Panc1 (cell line): ENCODE data around the gene COMMD1. TPM values are rescaled to one million over a fixed set of nuclear protein-coding genes. Genes with fewer than 3 reads are reported as not detected.

ENCODE experiments used
- ATAC-seq: fragments of 200-7000 bp; cut with Tn5 transposase; 2 replicates; pipeline ENCODE4 v1.9.1; 2020; ENCODE audit warnings: mild to moderate bottlenecking, moderate library complexity
- BruUV-seq: library from RNA; stranded (reverse); fragments of 400-500 nt; replicated peaks from 2 replicates; lab custom pipeline; 2021; lab: Mats Ljungman, UMichigan
- CTCF ChIA-PET: fragments of 300-600 bp; sonication (Branson Sonifier 250); formaldehyde crosslinking; loops from one replicate; lab custom pipeline; 2022; ENCODE audit warnings: antibody characterized with exemption; lab: Charles Lee
- POLR2A ChIA-PET: fragments of 300-600 bp; sonication (Branson Sonifier 250); formaldehyde crosslinking; loops from one replicate; lab custom pipeline; 2022; ENCODE audit warnings: antibody characterized with exemption; lab: Charles Lee
- DNase-seq: peaks from one replicate; pipeline ENCODE4 v3.0.0-alpha.2; 2010; ENCODE audit warnings: low read depth, low spot score
- H3K27ac ChIP-seq: 2 replicates; pipeline ENCODE4 v1.5.1; 2011; ENCODE audit warnings: mild to moderate bottlenecking, low read length, inconsistent platforms
- H3K27me3 ChIP-seq: fragments of 200-500 bp; sonication (Bioruptor generic); 2 replicates; pipeline ENCODE4 v1.6.0; 2014; ENCODE audit warnings: low read length, inconsistent platforms; ENCODE audit not compliant: control insufficient read depth, insufficient read depth
- H3K36me3 ChIP-seq: fragments of 200-500 bp; sonication (Bioruptor generic); 2 replicates; pipeline ENCODE4 v1.5.1; 2014; ENCODE audit warnings: inconsistent platforms, mild to moderate bottlenecking, low read length, moderate library complexity; ENCODE audit not compliant: control insufficient read depth, insufficient read depth
- H3K4me1 ChIP-seq: 2 replicates; pipeline ENCODE4 v1.5.1; 2011; ENCODE audit warnings: inconsistent platforms, mild to moderate bottlenecking, low read length, moderate library complexity; ENCODE audit not compliant: control insufficient read depth, insufficient read depth
- H3K4me3 ChIP-seq, 2 experiments: 2 replicates each; pipeline ENCODE4 v1.5.1; 2011 to 2012; ENCODE audit warnings: low read depth in 2 of 2, low read length in 2 of 2, mild to moderate bottlenecking in 2 of 2, inconsistent platforms in 1 of 2, moderate library complexity in 1 of 2
- H3K9me3 ChIP-seq: fragments of 200-500 bp; sonication (Bioruptor generic); 2 replicates; pipeline ENCODE4 v1.5.1; 2014; ENCODE audit warnings: low read depth, mild to moderate bottlenecking, inconsistent platforms, low read length, moderate library complexity; ENCODE audit not compliant: control insufficient read depth, insufficient read depth
- POLR2AphosphoS5 ChIP-seq: IDR thresholded peaks from 2 replicates; pipeline ENCODE4 v1.6.1; 2012; ENCODE audit warnings: mild to moderate bottlenecking, low read depth, low read length, moderate library complexity
- REST ChIP-seq, 2 experiments: IDR thresholded peaks; 2 replicates each; pipeline ENCODE4 v1.6.1; 2011 to 2012; ENCODE audit warnings: low read depth in 2 of 2, control low read depth in 1 of 2, low read length in 1 of 2, mild to moderate bottlenecking in 1 of 2, moderate library complexity in 1 of 2; ENCODE audit not compliant: insufficient read depth in 1 of 2
- SIN3A ChIP-seq: IDR thresholded peaks from 2 replicates; pipeline ENCODE4 v1.6.1; 2012; ENCODE audit warnings: low read depth, mild to moderate bottlenecking, low read length, moderate library complexity, borderline replicate concordance; ENCODE audit not compliant: insufficient read depth
- TCF7L2 ChIP-seq: IDR thresholded peaks from 2 replicates; pipeline ENCODE4 v1.6.1; 2011; ENCODE audit warnings: mild to moderate bottlenecking, low read depth, low read length, inconsistent platforms
- in situ Hi-C: cut with HindIII; loops from 2 replicates; pipeline ENCODE4 v1.10.0; 2016; ENCODE audit warnings: low sequenced_read_pairs, low pct_unique_long_range_greater_than_20kb
- intact Hi-C: fragments of 100-400 bp; cut with micrococcal nuclease; formaldehyde crosslinking; loops from one replicate; pipeline ENCODE4 v1.10.0; 2022; ENCODE audit not compliant: unreplicated experiment
- total RNA-seq: library from RNA; stranded (reverse); gene quantifications from one replicate; pipeline ENCODE4 v1.2.1, GENCODE V29; 2021; ENCODE audit not compliant: unreplicated experiment
- TF ChIP-seq, protein P1 (sequence below): fragments of 450-650 bp; IDR thresholded peaks from 2 replicates; pipeline ENCODE4 v1.5.1; 2017; ENCODE audit warnings: mild to moderate bottlenecking

COMMD1 gene
- total RNA-seq, 1 experiment from 2014 or later, result 40.3 TPM

GRCh38 chr2:62032096-62032495, 126.6 kb downstream of the COMMD1 start:
- POLR2A ChIA-PET, result no interaction called here
- no peak for DNase-seq
- TF ChIP-seq REST (IDR thresholded peaks at IDR 0.05; ENCODE audit: insufficient read depth in 1 of 2, low read depth in 2 of 2, low read length in 1 of 2) (no peak), TCF7L2 (no peak), POLR2AphosphoS5 (no peak), SIN3A (no peak)
- TF ChIP-seq, protein P1, sequence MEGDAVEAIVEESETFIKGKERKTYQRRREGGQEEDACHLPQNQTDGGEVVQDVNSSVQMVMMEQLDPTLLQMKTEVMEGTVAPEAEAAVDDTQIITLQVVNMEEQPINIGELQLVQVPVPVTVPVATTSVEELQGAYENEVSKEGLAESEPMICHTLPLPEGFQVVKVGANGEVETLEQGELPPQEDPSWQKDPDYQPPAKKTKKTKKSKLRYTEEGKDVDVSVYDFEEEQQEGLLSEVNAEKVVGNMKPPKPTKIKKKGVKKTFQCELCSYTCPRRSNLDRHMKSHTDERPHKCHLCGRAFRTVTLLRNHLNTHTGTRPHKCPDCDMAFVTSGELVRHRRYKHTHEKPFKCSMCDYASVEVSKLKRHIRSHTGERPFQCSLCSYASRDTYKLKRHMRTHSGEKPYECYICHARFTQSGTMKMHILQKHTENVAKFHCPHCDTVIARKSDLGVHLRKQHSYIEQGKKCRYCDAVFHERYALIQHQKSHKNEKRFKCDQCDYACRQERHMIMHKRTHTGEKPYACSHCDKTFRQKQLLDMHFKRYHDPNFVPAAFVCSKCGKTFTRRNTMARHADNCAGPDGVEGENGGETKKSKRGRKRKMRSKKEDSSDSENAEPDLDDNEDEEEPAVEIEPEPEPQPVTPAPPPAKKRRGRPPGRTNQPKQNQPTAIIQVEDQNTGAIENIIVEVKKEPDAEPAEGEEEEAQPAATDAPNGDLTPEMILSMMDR, result no peak
- no peak overlapping the region for H3K27ac ChIP-seq
- H3K36me3 ChIP-seq, result no peaks in the 10 kb centered on the region
- H3K4me3 ChIP-seq, result no peak overlapping the region
- no TSS peak for BruUV-seq
- in situ Hi-C loops, result no loop called here
- H3K27me3 ChIP-seq, result no peaks in the 10 kb centered on the region
- CTCF ChIA-PET, result no interaction called here
- ATAC-seq, result no peak
- H3K9me3 ChIP-seq, result no peaks in the 10 kb centered on the region
- H3K4me1 ChIP-seq, result no peaks in the 10 kb centered on the region
- intact Hi-C loops, result no loop called here

- Histone ChIP-seq H3K4me1 (no peaks in the 10 kb centered on the region), H3K4me3 (no peak overlapping the region), H3K27ac (no peak overlapping the region), H3K27me3 (no peaks in the 10 kb centered on the region), H3K36me3 (no peaks in the 10 kb centered on the region), H3K9me3 (no peaks in the 10 kb centered on the region)
- DNase-seq, result no peak
- POLR2A ChIA-PET, result no interaction called here
- TF ChIP-seq, protein P1, result no peak
- TF ChIP-seq REST (IDR thresholded peaks at IDR 0.05; ENCODE audit: insufficient read depth in 1 of 2, low read depth in 2 of 2, low read length in 1 of 2), result no peak
- no peak for TF ChIP-seq POLR2AphosphoS5
- no peak for TF ChIP-seq TCF7L2
- no peak for TF ChIP-seq SIN3A
- BruUV-seq, result no TSS peak
- intact Hi-C loops, result no loop called here
- no peak for ATAC-seq
- in situ Hi-C loops, result no loop called here
- CTCF ChIA-PET, result interaction anchor here (0.6 kb wide), 1 partner anchor 255 kb away, joined by 3 read pairs; no protein-coding TSS in a partner anchor
Observed at GRCh38 chr2:62034715-62035114, 129.2 kb downstream of the COMMD1 start.
